DOHH2 (cell line): ENCODE results near the gene PHYHIPL.

Experiments used
- H3F3A ChIP-seq: fragments of 200-600 bp; sonication (generic), shearing (Covaris generic); 2 replicates; pipeline ENCODE4 v1.6.0; 2016; ENCODE audit warnings: antibody characterized with exemption, mild to moderate bottlenecking; ENCODE audit not compliant: control insufficient read depth, insufficient read depth
- H3K27ac ChIP-seq: fragments of 200-600 bp; sonication (generic); 2 replicates; pipeline ENCODE4 v1.5.1; 2014; ENCODE audit warnings: low read depth, mild to moderate bottlenecking, low read length, moderate library complexity
- H3K27me3 ChIP-seq: fragments of 200-600 bp; sonication (generic); 2 replicates; pipeline ENCODE4 v1.6.1; 2014; ENCODE audit warnings: mild to moderate bottlenecking, low read length, mixed read lengths; ENCODE audit not compliant: control insufficient read depth
- H3K36me3 ChIP-seq: fragments of 200-600 bp; sonication (generic); 2 replicates; pipeline ENCODE4 v1.6.1; 2014; ENCODE audit warnings: mild to moderate bottlenecking, low read length, moderate library complexity, mixed read lengths; ENCODE audit not compliant: control insufficient read depth
- H3K4me1 ChIP-seq: fragments of 200-600 bp; sonication (generic); 2 replicates; pipeline ENCODE4 v1.6.1; 2014; ENCODE audit warnings: mild to moderate bottlenecking, low read length, mixed read lengths; ENCODE audit not compliant: control insufficient read depth
- H3K4me2 ChIP-seq: fragments of 200-600 bp; sonication (generic); 2 replicates; pipeline ENCODE4 v1.6.0; 2014; ENCODE audit warnings: mild to moderate bottlenecking, low read length, moderate library complexity
- H3K4me3 ChIP-seq: fragments of 200-600 bp; sonication (generic); 2 replicates; pipeline ENCODE4 v1.5.1; 2014; ENCODE audit warnings: mild to moderate bottlenecking, low read length, mixed read lengths
- H3K79me2 ChIP-seq: fragments of 200-600 bp; sonication (generic); 2 replicates; pipeline ENCODE4 v1.6.1; 2014; ENCODE audit warnings: mild to moderate bottlenecking, low read length, mixed read lengths; ENCODE audit not compliant: control insufficient read depth
- H3K9me2 ChIP-seq: fragments of 200-600 bp; sonication (generic); replicated peaks from 2 replicates; pipeline ENCODE4 v1.6.1; 2014; ENCODE audit warnings: mild to moderate bottlenecking, low read length, mixed read lengths; ENCODE audit not compliant: control insufficient read depth
- H3K9me3 ChIP-seq: fragments of 200-600 bp; sonication (generic); 2 replicates; pipeline ENCODE4 v1.6.1; 2014; ENCODE audit warnings: antibody characterized with exemption, low read length, mixed read lengths; ENCODE audit not compliant: control insufficient read depth, insufficient read depth
- H4K20me1 ChIP-seq: fragments of 200-600 bp; sonication (generic); 2 replicates; pipeline ENCODE4 v1.6.0; 2014; ENCODE audit warnings: low read depth, mild to moderate bottlenecking, antibody characterized with exemption, low read length, moderate library complexity; ENCODE audit not compliant: control insufficient read depth, insufficient read depth
- EZH2phosphoT487 ChIP-seq: fragments of 200-600 bp; sonication (generic); IDR thresholded peaks from 2 replicates; pipeline ENCODE4 v1.6.1; 2017; ENCODE audit warnings: borderline replicate concordance, mild to moderate bottlenecking, antibody characterized with exemption, low read length, moderate library complexity, mixed read lengths
- TF ChIP-seq, protein P1 (sequence below): fragments of 200-600 bp; sonication (generic); IDR thresholded peaks from one replicate; pipeline ENCODE4 v1.5.1; 2014; ENCODE audit warnings: antibody characterized with exemption, mild to moderate bottlenecking, low read depth, low read length; ENCODE audit not compliant: poor library complexity, severe bottlenecking

PHYHIPL gene

DNA sequence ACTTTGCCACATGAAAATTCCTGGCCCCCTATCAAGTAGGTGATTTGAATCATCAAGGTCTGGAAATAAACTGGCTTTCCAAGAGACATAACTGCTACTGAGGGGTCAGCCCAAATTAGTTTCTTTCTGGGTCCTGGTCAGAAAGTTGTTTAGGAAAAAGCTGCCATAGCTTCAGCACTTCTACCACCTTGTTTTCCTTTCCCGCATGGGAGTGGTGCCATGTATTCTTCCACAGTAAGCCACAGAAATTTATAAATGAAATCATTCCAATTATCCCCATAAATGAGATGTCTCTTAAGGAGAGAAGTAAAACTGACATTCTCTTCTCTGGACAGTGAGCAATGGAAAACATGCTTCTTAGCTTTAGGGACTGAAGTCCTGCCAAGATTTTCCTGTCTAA lies 80.8 kb downstream of the PHYHIPL start:
- TF ChIP-seq, protein P1, sequence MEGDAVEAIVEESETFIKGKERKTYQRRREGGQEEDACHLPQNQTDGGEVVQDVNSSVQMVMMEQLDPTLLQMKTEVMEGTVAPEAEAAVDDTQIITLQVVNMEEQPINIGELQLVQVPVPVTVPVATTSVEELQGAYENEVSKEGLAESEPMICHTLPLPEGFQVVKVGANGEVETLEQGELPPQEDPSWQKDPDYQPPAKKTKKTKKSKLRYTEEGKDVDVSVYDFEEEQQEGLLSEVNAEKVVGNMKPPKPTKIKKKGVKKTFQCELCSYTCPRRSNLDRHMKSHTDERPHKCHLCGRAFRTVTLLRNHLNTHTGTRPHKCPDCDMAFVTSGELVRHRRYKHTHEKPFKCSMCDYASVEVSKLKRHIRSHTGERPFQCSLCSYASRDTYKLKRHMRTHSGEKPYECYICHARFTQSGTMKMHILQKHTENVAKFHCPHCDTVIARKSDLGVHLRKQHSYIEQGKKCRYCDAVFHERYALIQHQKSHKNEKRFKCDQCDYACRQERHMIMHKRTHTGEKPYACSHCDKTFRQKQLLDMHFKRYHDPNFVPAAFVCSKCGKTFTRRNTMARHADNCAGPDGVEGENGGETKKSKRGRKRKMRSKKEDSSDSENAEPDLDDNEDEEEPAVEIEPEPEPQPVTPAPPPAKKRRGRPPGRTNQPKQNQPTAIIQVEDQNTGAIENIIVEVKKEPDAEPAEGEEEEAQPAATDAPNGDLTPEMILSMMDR, result no peak
- TF ChIP-seq EZH2phosphoT487, result no peak
- H3K79me2 ChIP-seq, result no peaks in the 10 kb centered on the region
- H3K27me3 ChIP-seq, result peaks cover 5% of the 10 kb centered on the region; the same call in 1 of the 2 replicates
- no peaks in the 10 kb centered on the region for H3K9me2 ChIP-seq
- H3K36me3 ChIP-seq, result no peaks in the 10 kb centered on the region
- H4K20me1 ChIP-seq, result no peaks in the 10 kb centered on the region
- no peaks in the 10 kb centered on the region for H3F3A ChIP-seq
- no peaks in the 10 kb centered on the region for H3K4me1 ChIP-seq
- no peaks in the 10 kb centered on the region for H3K9me3 ChIP-seq
- no peak overlapping the region for H3K27ac ChIP-seq
- no peak overlapping the region for H3K4me2 ChIP-seq
- H3K4me3 ChIP-seq, result no peak overlapping the region

GRCh38 chr10:59258890-59259289 lies 82.4 kb downstream of the PHYHIPL start:
- Histone ChIP-seq H3K27ac (no peak overlapping the region), H3K9me2 (no peaks in the 10 kb centered on the region), H3K9me3 (no peaks in the 10 kb centered on the region), H3K79me2 (no peaks in the 10 kb centered on the region), H3K4me2 (no peak overlapping the region), H3K4me3 (no peak overlapping the region), H3K4me1 (no peaks in the 10 kb centered on the region), H4K20me1 (no peaks in the 10 kb centered on the region), H3F3A (no peaks in the 10 kb centered on the region), H3K36me3 (no peaks in the 10 kb centered on the region), H3K27me3 (peaks cover 5% of the 10 kb centered on the region; the same call in 1 of the 2 replicates)
- TF ChIP-seq, protein P1, result no peak
- no peak for TF ChIP-seq EZH2phosphoT487

DNA sequence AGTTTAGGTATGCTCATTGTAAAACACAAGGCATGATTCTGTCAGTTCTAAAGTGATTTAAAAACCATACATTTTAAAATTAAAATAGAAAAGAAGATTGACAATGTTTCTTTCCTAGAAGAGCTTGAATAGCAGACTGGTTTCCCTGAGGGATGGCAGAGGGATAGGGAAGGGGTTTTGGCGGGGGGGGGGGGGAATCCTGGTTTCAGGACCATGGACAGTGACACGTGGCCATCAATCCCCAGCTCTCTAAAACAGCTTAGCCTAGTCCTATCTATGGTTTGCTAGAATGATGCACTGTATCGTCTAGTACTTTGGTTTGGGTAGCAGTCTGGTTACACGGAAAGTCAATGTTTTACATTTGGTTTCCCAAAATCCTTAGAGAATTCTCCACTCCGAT lies 88.7 kb downstream of the PHYHIPL start:
- no peaks in the 10 kb centered on the region for H4K20me1 ChIP-seq
- no peak overlapping the region for H3K4me2 ChIP-seq
- H3K79me2 ChIP-seq, result no peaks in the 10 kb centered on the region
- H3K9me2 ChIP-seq, result no peaks in the 10 kb centered on the region
- no peaks in the 10 kb centered on the region for H3K4me1 ChIP-seq
- no peak overlapping the region for H3K27ac ChIP-seq
- TF ChIP-seq, protein P1, result no peak
- TF ChIP-seq EZH2phosphoT487, result no peak
- no peaks in the 10 kb centered on the region for H3K36me3 ChIP-seq
- no peak overlapping the region for H3K4me3 ChIP-seq
- H3F3A ChIP-seq, result no peaks in the 10 kb centered on the region
- no peaks in the 10 kb centered on the region for H3K9me3 ChIP-seq
- peaks cover 9% of the 10 kb centered on the region for H3K27me3 ChIP-seq
